Astrocyte (in vitro differentiated cells and primary cell): Measurements from ENCODE around the gene CDC26.

Experiments
- CTCF ChIP-seq: IDR thresholded peaks from 2 replicates; pipeline ENCODE4 v1.5.1; 2011; ENCODE audit warnings: low read depth, mild to moderate bottlenecking, inconsistent platforms, low read length, moderate library complexity; ENCODE audit not compliant: insufficient read depth
- EZH2 ChIP-seq: IDR thresholded peaks from 2 replicates; pipeline ENCODE4 v1.6.1; 2012; ENCODE audit warnings: mild to moderate bottlenecking, low read length, inconsistent platforms; ENCODE audit not compliant: insufficient read depth

DNA sequence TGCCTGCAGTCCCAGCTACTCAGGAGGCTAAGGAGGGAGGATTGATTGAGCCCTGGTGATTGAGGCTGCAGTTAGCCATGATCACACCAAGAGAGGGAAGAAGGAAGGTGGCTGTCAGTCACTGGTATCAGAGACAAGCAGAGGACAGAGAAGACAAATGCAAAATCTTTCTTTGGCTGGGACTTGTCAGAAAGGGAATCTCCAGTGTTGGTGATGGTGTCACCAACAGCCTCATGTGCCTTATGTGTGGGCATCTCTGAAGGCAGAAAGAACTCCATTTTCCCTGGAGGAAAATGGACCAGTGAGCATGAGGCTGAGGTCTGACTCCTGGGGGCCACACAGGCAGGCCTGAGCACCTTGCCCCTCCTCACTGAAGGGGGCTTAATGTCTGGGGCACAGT is 39.9 kb upstream of the CDC26 start:
- TF ChIP-seq CTCF (no peak), EZH2 (no peak)
